DOHH2 (cell line): ENCODE data around the gene LEF1.

Source experiments
- EZH2phosphoT487 ChIP-seq: fragments of 200-600 bp; sonication (generic); IDR thresholded peaks from 2 replicates; pipeline ENCODE4 v1.6.1; 2017; ENCODE audit warnings: borderline replicate concordance, mild to moderate bottlenecking, antibody characterized with exemption, low read length, moderate library complexity, mixed read lengths
- TF ChIP-seq, protein P1 (sequence below): fragments of 200-600 bp; sonication (generic); IDR thresholded peaks from one replicate; pipeline ENCODE4 v1.5.1; 2014; ENCODE audit warnings: antibody characterized with exemption, mild to moderate bottlenecking, low read depth, low read length; ENCODE audit not compliant: poor library complexity, severe bottlenecking

DNA sequence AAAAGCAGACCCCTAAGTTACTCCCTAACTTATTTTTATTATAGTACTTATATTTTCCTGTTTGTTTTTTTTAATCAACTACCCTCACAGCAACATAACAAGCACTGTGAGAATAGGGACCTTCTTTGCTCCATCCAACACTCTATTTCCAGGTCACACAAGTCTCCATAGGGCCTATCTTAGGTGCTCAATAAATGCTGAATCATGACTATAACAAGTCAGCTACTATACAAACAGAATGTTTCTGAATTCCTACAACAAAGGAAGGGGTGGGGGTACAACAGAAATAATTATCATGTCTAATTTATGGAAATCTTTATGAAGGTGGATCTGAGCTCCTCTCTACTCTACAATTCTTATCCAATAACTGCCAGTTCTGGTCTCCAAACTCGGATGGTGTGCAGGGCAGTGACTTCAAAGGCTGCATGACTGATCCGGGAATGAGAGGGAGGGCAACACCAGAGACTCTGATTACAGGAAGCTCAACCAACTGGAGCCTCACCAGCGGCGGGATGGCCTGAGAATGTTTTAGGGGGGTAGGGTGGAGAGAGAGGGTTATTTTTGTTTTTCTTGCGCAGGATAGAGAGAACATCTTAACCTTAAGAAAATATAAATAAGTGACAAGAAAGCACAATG is 107.9 kb downstream of the LEF1 start:
- TF ChIP-seq, protein P1, sequence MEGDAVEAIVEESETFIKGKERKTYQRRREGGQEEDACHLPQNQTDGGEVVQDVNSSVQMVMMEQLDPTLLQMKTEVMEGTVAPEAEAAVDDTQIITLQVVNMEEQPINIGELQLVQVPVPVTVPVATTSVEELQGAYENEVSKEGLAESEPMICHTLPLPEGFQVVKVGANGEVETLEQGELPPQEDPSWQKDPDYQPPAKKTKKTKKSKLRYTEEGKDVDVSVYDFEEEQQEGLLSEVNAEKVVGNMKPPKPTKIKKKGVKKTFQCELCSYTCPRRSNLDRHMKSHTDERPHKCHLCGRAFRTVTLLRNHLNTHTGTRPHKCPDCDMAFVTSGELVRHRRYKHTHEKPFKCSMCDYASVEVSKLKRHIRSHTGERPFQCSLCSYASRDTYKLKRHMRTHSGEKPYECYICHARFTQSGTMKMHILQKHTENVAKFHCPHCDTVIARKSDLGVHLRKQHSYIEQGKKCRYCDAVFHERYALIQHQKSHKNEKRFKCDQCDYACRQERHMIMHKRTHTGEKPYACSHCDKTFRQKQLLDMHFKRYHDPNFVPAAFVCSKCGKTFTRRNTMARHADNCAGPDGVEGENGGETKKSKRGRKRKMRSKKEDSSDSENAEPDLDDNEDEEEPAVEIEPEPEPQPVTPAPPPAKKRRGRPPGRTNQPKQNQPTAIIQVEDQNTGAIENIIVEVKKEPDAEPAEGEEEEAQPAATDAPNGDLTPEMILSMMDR = no peak
- TF ChIP-seq EZH2phosphoT487 = no peak
